ENCODE data around the gene MYOCD.

MYOCD gene

GRCh38 chr17:12622726-12623125, 43.0 kb upstream of the MYOCD start:
- no peak overlapping the region for H3K4me3 ChIP-seq (ENCODE audit: control insufficient read depth, low read depth, low read length)
- no peak for TF ChIP-seq CTCF (conservative IDR thresholded peaks at IDR 0.05; ENCODE audit: control insufficient read depth, insufficient read depth, low read depth, low read length)
- DNase-seq (ENCODE audit: low read depth) = peak; percentile 61

- TF ChIP-seq CTCF (conservative IDR thresholded peaks at IDR 0.05; ENCODE audit: control insufficient read depth, insufficient read depth, low read depth, low read length) = no peak
- H3K4me3 ChIP-seq (ENCODE audit: control insufficient read depth, low read depth, low read length) = no peak overlapping the region
- no peak for DNase-seq (ENCODE audit: low read depth)
These were observed 42.4 kb upstream of the MYOCD start for GRCh38 chr17:12623220-12623848.

- no peak for TF ChIP-seq CTCF (conservative IDR thresholded peaks at IDR 0.05; ENCODE audit: control insufficient read depth, insufficient read depth, low read depth, low read length)
- peak; percentile 72 for DNase-seq (ENCODE audit: low read depth)
- no peak overlapping the region for H3K4me3 ChIP-seq (ENCODE audit: control insufficient read depth, low read depth, low read length)
These were observed 41.5 kb upstream of the MYOCD start for GRCh38 chr17:12624211-12624610.

DNA sequence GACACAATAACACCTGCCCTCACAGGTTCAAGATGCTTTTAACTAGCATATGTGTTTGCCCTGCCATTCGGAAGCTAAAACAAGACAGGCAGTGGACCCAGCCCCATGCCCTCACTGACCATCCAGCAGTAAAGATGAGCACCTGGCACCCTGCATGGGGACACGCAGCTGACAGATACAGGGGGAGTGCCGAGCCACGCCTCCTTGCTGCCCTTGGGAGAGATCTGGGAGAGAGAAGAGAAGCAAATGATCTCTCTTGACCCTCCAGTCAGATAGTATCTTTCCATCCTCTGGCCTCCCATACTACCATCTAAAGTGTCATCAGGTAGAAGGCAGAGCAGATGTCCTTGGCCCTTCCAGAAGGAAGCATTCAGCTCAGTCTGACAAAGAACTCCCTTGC, 40.6 kb upstream of the MYOCD start:
- TF ChIP-seq CTCF (conservative IDR thresholded peaks at IDR 0.05; ENCODE audit: control insufficient read depth, insufficient read depth, low read depth, low read length) = no peak
- H3K4me3 ChIP-seq (ENCODE audit: control insufficient read depth, low read depth, low read length) = no peak overlapping the region
- DNase-seq (ENCODE audit: low read depth) = no peak

DNA sequence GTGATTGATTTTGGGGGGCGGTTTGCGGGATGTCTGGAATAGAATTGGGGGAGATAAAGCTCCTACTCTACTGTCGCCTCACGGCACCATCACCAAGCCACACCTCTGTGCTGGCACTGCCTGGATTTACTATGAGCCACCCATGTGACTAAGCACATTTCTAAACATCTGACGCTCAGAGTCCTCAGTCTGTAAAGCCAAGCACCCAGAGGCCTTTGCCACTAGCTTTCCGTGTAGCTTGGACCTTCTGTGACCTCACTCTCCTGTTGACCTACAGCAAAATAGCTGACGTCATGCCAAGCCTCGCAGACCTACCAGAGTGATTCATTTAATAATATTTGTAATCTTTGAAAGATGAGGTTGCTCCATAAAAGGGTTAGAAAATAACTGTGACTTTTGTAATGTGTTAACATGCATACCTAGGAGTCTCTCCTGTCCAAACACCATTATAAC, 38.5 kb upstream of the MYOCD start:
- no peak for TF ChIP-seq CTCF (conservative IDR thresholded peaks at IDR 0.05; ENCODE audit: control insufficient read depth, insufficient read depth, low read depth, low read length)
- peak; percentile 97 for DNase-seq (ENCODE audit: low read depth)
- H3K4me3 ChIP-seq (ENCODE audit: control insufficient read depth, low read depth, low read length) = no peak overlapping the region

- DNase-seq (ENCODE audit: low read depth) = peak; percentile 61
- no peak overlapping the region for H3K4me3 ChIP-seq (ENCODE audit: control insufficient read depth, low read depth, low read length)
- no peak for TF ChIP-seq CTCF (conservative IDR thresholded peaks at IDR 0.05; ENCODE audit: control insufficient read depth, insufficient read depth, low read depth, low read length)
These were observed 37.8 kb upstream of the MYOCD start for GRCh38 chr17:12627781-12628451.

Data from fibroblast of mammary gland (primary cell).